ENCODE data around the gene CUL9.

The CUL9 gene

DNA sequence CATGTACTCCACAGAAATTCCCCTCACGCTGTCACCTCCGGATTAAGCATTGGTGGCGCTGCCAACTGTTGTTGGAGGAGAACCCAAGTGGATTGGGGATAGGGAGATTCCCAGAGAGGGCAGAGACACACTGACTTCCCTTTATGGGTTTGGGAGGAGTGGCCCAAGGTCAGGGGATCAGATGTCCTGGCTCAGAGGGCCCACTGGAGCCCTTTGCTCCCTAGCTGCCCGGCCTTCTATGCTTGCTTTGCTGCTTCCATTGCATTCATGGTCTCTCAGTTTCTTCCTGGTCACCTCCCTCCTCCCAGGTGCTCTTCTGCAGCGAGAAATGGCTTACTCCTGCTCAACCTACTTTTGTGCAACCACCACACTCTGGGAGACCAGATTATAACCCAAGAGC is 14.3 kb downstream of the CUL9 start:
- no peak for TF ChIP-seq GATA1 (IDR thresholded peaks at IDR 0.05; ENCODE audit: low read depth, low read length)
- TF ChIP-seq POLR2A (IDR thresholded peaks at IDR 0.05; ENCODE audit: low read length): no peak
- no peak for DNase-seq

GRCh38 chr6:43199912-43200311 is 17.9 kb downstream of the CUL9 start:
- TF ChIP-seq GATA1 (IDR thresholded peaks at IDR 0.05; ENCODE audit: low read depth, low read length) (no peak), POLR2A (IDR thresholded peaks at IDR 0.05; ENCODE audit: low read length) (no peak)
- no peak for DNase-seq

GRCh38 chr6:43200541-43200940 is 18.5 kb downstream of the CUL9 start:
- no peak for DNase-seq
- TF ChIP-seq GATA1 (IDR thresholded peaks at IDR 0.05; ENCODE audit: low read depth, low read length): no peak
- no peak for TF ChIP-seq POLR2A (IDR thresholded peaks at IDR 0.05; ENCODE audit: low read length)

DNA sequence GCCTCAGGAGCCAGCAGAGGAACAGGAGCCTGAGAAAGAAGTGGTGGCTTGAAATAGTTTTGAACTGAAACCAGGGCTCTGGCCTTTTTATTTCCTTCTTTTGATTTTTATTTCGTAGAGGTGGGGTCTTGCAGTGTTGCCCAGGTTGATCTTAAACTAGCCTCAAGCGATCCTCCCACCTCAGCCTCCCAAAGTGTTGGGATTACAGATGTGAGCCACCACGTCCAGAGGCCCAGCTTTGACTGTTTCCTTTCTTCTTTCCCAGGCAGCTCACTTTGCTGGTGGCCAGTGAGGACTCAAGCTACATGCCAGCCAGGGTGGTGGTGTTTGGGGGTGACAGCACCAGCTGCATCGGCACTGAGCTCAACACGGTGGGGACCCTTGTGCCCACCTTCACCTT is 20.5 kb downstream of the CUL9 start:
- TF ChIP-seq POLR2A (IDR thresholded peaks at IDR 0.05; ENCODE audit: low read length) (no peak), GATA1 (IDR thresholded peaks at IDR 0.05; ENCODE audit: low read depth, low read length) (no peak)
- no peak for DNase-seq

DNA sequence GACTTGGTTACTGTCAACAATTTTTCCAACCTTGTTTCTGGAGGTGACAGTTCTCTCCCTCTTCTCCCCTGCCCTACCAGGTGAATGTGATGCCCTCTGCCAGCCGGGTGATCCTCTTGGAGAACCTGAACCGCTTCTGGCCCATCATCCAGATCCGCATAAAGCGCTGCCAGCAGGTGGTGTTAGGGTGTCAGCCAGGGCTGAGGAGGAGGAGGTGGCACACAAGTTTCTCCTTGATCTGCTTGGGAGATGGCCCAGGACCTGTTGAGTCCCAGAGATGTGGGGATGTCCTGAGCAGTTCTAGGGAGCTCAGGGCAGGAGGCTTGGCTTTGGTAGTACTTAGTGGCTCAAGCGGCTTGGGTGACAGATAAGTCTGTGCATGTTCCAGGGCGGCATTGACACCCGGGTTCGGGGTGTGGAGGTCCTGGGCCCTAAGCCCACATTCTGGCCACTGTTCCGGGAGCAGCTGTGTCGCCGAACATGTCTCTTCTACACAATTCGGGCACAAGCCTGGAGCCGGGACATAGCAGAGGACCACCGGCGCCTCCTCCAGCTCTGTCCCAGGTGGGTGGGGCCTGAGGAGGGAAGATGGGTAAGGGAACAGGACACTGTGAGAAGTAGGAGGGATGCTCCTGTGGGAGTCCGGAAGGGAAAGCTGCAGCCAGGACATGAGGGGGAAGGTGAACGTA is 21.2 kb downstream of the CUL9 start:
- DNase-seq: no peak
- no peak for TF ChIP-seq GATA1 (IDR thresholded peaks at IDR 0.05; ENCODE audit: low read depth, low read length)
- no peak for TF ChIP-seq POLR2A (IDR thresholded peaks at IDR 0.05; ENCODE audit: low read length)

- TF ChIP-seq POLR2A (IDR thresholded peaks at IDR 0.05; ENCODE audit: low read length): no peak
- TF ChIP-seq GATA1 (IDR thresholded peaks at IDR 0.05; ENCODE audit: low read depth, low read length): no peak
- no peak for DNase-seq
Measured at GRCh38 chr6:43203718-43204095, 21.7 kb downstream of the CUL9 start.

DNA sequence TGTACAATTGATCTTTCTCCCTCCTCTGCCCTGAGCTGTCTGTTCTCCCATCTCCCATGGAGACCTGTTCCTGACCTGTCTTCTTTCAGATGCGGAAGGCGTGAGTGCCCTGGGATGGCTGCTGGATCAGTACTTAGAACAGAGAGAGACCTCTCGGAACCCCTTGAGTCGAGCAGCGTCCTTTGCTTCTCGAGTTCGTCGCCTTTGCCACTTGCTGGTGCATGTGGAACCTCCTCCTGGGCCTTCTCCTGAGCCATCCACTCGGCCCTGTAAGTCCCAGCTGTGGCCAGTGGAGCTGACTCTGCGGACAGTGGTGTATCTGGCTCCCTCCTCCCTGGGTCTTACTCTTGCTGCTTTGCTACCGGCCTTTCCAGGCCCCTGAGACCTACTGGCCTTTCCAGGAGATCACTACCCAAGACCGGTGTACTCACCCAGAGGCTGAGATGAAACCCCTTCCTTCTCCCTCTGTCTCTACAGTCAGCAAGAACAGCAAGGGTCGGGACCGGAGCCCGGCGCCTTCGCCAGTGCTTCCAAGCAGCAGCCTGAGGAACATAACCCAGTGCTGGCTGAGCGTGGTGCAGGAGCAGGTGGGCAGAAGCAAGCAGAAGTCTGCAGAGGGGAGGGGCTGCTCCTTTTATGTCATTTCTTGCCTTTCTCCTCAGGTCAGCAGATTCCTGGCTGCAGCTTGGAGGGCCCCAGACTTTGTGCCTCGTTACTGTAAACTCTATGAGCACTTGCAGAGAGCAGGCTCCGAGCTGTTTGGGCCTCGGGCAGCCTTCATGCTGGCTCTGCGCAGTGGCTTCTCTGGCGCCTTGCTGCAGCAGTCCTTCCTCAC is 22.5 kb downstream of the CUL9 start:
- TF ChIP-seq GATA1 (IDR thresholded peaks at IDR 0.05; ENCODE audit: low read depth, low read length): no peak
- no peak for TF ChIP-seq POLR2A (IDR thresholded peaks at IDR 0.05; ENCODE audit: low read length)

GRCh38 chr6:43205849-43206248 is 23.9 kb downstream of the CUL9 start:
- TF ChIP-seq POLR2A (IDR thresholded peaks at IDR 0.05; ENCODE audit: low read length): no peak
- TF ChIP-seq GATA1 (IDR thresholded peaks at IDR 0.05; ENCODE audit: low read depth, low read length): no peak
- no peak for DNase-seq

More for the DNA sequence above, 22.5 kb downstream of the CUL9 start:
- DNase-seq: no peak

DNA sequence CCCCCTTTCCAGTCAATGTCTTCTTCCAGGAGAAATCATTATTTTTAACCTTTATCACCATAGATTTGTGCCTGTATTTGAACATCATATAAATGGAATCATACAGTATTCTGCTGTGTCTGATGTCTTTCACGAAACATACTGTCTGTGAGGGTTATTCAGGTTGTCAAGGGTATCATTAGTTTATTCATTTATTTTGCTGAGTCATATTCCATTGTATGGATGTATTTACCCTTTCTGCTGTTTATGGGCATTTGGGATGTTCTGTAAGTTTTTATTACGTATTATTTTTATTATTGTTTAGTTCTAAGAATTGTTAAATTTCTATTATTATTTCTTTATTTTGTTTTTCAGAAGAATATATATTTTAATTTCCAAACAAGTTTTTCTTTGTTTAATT is 25.3 kb downstream of the CUL9 start:
- TF ChIP-seq POLR2A (IDR thresholded peaks at IDR 0.05; ENCODE audit: low read length) (no peak), GATA1 (IDR thresholded peaks at IDR 0.05; ENCODE audit: low read depth, low read length) (no peak)
- no peak for DNase-seq

DNA sequence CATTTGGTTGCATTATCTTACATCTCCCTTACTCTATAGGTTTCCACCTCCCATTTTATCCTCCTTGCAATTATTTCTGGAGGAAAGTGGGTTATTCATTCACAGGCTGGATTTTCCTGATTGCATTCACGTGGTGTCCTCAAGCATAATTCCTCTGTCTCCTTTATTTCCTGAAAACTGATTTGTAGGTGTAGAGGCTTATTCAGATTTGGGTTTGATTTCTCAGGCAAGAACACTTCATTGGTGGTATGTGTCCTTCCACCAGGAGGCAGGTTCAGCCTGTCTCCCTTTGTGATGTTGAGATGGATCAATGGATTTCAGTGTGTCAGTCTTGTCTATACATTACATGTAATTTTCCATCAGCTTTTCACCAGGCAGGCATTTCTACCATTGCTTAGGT is 30.0 kb downstream of the CUL9 start:
- TF ChIP-seq POLR2A (IDR thresholded peaks at IDR 0.05; ENCODE audit: low read length) (no peak), GATA1 (IDR thresholded peaks at IDR 0.05; ENCODE audit: low read depth, low read length) (no peak)
- no peak for DNase-seq

GRCh38 chr6:43213431-43213830 is 31.4 kb downstream of the CUL9 start:
- TF ChIP-seq POLR2A (IDR thresholded peaks at IDR 0.05; ENCODE audit: low read length) (no peak), GATA1 (IDR thresholded peaks at IDR 0.05; ENCODE audit: low read depth, low read length) (no peak)
- DNase-seq: no peak

DNA sequence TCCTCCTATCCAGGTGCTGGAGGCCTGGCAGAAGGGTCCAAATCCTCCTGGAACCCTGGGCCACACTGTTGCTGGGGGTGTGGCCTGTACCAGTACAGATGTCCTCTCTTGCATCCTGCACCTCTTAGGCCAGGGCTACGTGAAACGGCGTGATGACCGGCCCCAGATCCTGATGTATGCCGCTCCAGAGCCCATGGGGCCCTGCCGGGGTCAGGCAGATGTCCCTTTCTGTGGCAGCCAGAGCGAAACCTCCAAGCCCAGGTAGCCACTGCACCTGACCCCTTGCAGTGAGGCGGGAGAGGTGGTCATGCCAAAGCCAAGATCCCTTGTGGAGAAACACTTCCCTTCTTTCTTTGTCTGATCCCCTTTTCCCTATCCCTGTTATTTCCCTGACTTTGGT is 33.1 kb downstream of the CUL9 start:
- TF ChIP-seq POLR2A (IDR thresholded peaks at IDR 0.05; ENCODE audit: low read length) (no peak), GATA1 (IDR thresholded peaks at IDR 0.05; ENCODE audit: low read depth, low read length) (no peak)
- no peak for DNase-seq

GRCh38 chr6:43216200-43216599 is 34.2 kb downstream of the CUL9 start:
- no peak for DNase-seq

DNA sequence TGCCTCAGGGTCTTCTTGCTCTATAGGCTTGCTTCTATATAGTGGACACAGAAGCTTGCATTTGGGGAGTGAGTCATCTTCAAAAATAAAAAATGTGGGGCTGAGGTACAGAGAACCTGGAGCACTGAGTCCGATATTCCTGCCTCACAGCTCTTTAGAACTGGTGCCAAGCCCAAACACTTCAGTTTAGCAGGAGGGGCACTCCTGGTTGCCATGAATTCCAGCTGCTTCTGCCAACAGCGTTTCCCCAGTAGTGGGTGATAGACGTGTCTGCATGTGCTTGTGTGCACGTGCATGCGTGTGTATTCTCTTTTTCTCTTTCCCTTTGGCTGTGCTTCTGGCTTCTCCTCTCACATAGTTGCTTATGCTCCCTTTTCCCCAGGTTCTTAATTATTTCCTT is 35.4 kb downstream of the CUL9 start:
- no peak for DNase-seq
- TF ChIP-seq POLR2A (IDR thresholded peaks at IDR 0.05; ENCODE audit: low read length) (no peak), GATA1 (IDR thresholded peaks at IDR 0.05; ENCODE audit: low read depth, low read length) (no peak)

More at GRCh38 chr6:43216200-43216599, 34.2 kb downstream of the CUL9 start:
- no peak for TF ChIP-seq POLR2A (IDR thresholded peaks at IDR 0.05; ENCODE audit: low read length)
- TF ChIP-seq GATA1 (IDR thresholded peaks at IDR 0.05; ENCODE audit: low read depth, low read length): no peak

DNA sequence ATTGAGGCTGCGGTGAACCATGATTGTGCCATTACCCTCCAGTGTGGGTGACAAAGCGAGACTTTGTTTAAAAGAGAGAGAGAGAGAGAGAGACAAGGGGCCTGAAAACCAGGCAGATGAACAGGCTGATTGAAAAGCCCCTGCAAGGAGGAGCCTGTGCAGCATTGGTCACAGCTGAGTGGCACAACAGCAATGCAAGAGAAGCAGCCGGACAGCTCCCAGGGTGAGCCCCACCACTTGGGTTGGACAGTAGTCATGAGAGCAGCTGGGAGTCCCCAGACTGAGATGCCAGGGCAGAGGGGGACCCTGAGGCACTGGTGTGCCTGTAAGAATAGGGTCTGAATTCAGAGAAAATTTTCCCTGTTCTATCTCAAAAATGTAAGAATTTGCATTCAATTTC is 37.1 kb downstream of the CUL9 start:
- no peak for DNase-seq
- TF ChIP-seq POLR2A (IDR thresholded peaks at IDR 0.05; ENCODE audit: low read length): no peak
- no peak for TF ChIP-seq GATA1 (IDR thresholded peaks at IDR 0.05; ENCODE audit: low read depth, low read length)

Measured in erythroblast (primary cell).